AG08395 (cell line): ENCODE measurements around the gene UBC.
"Not testable (repeated sequence)": the region's sequence is repeated elsewhere in the genome, so short reads cannot be mapped to it uniquely, and the experiment has no call there.

Experiments used
- DNase-seq: peaks from one replicate; pipeline ENCODE4 v3.0.0; 2012; ENCODE audit warnings: mixed read lengths, low spot score

The UBC gene

GRCh38 chr12:124931528-124931927, 17.1 kb upstream of the UBC start:
- not testable (repeated sequence) for DNase-seq

GRCh38 chr12:124930586-124930985, 16.1 kb upstream of the UBC start:
- no peak for DNase-seq

- DNase-seq: no peak
Observed at GRCh38 chr12:124929649-124930419, 15.4 kb upstream of the UBC start.

- no peak for DNase-seq
Observed at GRCh38 chr12:124928912-124929530, 14.6 kb upstream of the UBC start.

- no peak for DNase-seq
Observed at GRCh38 chr12:124928095-124928911, 13.9 kb upstream of the UBC start.

- peak; percentile 87 for DNase-seq
Observed at GRCh38 chr12:124927201-124928094, 13.0 kb upstream of the UBC start.

GRCh38 chr12:124925782-124926181, 11.3 kb upstream of the UBC start:
- DNase-seq: not testable (repeated sequence)

- no peak for DNase-seq
Observed at GRCh38 chr12:124925117-124925516, 10.7 kb upstream of the UBC start.

GRCh38 chr12:124923905-124924734, 9.7 kb upstream of the UBC start:
- DNase-seq: peak; percentile 61

- peak; percentile 30 for DNase-seq
Observed at GRCh38 chr12:124921200-124922031, 7.0 kb upstream of the UBC start.

- DNase-seq: no peak
Observed at GRCh38 chr12:124920353-124920935, 6.0 kb upstream of the UBC start.

- no peak for DNase-seq
Observed at GRCh38 chr12:124919521-124920352, 5.3 kb upstream of the UBC start.

- not testable (repeated sequence) for DNase-seq
Observed at GRCh38 chr12:124918622-124918988, 4.2 kb upstream of the UBC start.

GRCh38 chr12:124917841-124918621, 3.6 kb upstream of the UBC start:
- no peak for DNase-seq

GRCh38 chr12:124917135-124917840, 2.8 kb upstream of the UBC start:
- DNase-seq: peak; percentile 91

GRCh38 chr12:124916374-124917134, 2.1 kb upstream of the UBC start:
- DNase-seq: peak; percentile 66
